ENCODE measurements around the gene WNK2. TPM values are rescaled to one million over a fixed set of nuclear protein-coding genes. Genes with fewer than 3 reads are reported as not detected.

WNK2 gene
- polyA plus RNA-seq, 2 of the 4 experiments (the other 2 are of a cell fraction), result 2.1 to 6.7 TPM

DNA sequence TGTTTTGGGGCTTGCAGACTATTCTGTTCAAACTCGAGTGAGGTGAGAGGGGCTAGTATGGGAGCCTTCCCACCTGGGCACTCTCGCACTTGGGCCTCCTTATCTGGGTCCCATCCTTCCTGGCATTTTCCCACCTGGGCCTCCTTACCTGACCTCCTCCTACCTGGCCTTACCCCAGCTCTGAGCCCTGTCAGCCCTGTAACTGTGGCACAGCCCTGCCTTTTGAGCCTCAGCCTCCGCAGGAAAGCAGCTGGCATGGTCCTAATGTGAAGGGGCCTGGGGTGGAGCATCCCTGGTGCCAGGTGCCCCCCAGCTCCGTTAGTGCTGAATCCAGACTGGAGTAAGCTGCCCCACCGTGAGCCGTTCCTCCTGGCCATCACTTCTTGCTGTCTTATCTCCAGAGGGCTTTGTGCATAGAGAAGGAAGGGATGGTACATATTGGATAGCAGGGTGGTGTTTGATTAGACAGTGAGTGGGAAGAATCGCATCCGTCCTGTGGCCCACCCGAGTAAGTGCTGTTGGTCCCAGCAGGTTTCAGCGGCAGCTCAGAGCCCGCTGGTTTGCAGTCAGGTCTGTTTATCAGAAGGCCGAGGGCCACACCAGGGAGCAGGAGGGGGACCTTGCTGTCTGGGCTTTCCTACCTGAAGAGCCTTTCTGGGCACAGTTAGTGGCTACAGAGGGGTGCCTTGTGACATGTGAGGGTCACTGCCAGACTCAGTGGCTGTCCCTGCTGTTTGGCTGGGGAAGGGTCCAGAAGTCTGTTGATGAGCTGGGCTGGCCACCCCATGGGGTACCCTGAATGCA, 76.5 kb downstream of the WNK2 start (continued):
- TF ChIP-seq, protein P1, sequence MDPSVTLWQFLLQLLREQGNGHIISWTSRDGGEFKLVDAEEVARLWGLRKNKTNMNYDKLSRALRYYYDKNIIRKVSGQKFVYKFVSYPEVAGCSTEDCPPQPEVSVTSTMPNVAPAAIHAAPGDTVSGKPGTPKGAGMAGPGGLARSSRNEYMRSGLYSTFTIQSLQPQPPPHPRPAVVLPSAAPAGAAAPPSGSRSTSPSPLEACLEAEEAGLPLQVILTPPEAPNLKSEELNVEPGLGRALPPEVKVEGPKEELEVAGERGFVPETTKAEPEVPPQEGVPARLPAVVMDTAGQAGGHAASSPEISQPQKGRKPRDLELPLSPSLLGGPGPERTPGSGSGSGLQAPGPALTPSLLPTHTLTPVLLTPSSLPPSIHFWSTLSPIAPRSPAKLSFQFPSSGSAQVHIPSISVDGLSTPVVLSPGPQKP (IDR thresholded peaks at IDR 0.05; ENCODE audit: low read depth, low read length), result no peak
- TF ChIP-seq, protein P2, sequence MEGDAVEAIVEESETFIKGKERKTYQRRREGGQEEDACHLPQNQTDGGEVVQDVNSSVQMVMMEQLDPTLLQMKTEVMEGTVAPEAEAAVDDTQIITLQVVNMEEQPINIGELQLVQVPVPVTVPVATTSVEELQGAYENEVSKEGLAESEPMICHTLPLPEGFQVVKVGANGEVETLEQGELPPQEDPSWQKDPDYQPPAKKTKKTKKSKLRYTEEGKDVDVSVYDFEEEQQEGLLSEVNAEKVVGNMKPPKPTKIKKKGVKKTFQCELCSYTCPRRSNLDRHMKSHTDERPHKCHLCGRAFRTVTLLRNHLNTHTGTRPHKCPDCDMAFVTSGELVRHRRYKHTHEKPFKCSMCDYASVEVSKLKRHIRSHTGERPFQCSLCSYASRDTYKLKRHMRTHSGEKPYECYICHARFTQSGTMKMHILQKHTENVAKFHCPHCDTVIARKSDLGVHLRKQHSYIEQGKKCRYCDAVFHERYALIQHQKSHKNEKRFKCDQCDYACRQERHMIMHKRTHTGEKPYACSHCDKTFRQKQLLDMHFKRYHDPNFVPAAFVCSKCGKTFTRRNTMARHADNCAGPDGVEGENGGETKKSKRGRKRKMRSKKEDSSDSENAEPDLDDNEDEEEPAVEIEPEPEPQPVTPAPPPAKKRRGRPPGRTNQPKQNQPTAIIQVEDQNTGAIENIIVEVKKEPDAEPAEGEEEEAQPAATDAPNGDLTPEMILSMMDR (IDR thresholded peaks at IDR 0.05), result no peak

DNA sequence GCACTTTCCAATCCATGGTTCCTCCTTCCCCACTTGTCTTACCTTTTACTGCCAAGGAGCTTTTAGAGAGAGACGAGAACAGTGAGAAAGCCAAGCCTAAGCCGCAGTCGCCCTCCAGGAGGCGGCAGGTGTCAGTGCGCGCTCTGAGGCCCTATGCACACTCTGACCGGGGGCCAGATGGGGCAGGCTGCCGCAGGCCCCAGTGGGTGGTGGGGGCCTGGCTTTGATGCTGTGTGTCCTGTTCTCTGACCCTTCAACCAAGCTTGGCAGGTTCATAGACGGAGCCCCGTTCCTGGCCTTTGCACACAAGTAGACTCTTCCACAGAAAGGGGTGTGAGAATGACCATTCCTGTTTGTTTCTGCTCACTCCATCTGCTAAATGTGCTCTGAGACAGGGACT, 77.3 kb downstream of the WNK2 start:
- no peak for TF ChIP-seq BHLHE40 (IDR thresholded peaks at IDR 0.05; ENCODE audit: low read depth, low read length)
- 0 out of 5 replicates have a peak, but pooled peaks of 1 of the 2 experiments have one; percentile 11 for TF ChIP-seq RAD21 (conservative IDR thresholded peaks at IDR 0.05 in 1 of 2, IDR thresholded peaks at IDR 0.05 in 1 of 2)
- Histone ChIP-seq H3K4me2 (no peak overlapping the region), H3K9me3 (no peaks in the 10 kb centered on the region), H3K4me3 (no peak overlapping the region), H3K4me1 (no peaks in the 10 kb centered on the region), H3K27ac (no peak overlapping the region)
- ATAC-seq (peak in 1 of 2 experiments; percentile 43; a peak in 2 of 6 replicates), DNase-seq (ENCODE audit: low read depth in 1 of 2, low spot score in 1 of 2) (no peak), FAIRE-seq (no peak)
- POLR2A ChIA-PET, result no interaction called here
- WGBS (ENCODE audit: missing lambda C conversion rate), result 83% methylated on average over 10 of the region's 10 CpGs
- CTCF ChIA-PET, result interaction anchor here (0.6 to 1.5 kb wide), 6 partner anchors 8 to 258 kb away, joined by 3 read pairs; no protein-coding TSS in a partner anchor

DNA sequence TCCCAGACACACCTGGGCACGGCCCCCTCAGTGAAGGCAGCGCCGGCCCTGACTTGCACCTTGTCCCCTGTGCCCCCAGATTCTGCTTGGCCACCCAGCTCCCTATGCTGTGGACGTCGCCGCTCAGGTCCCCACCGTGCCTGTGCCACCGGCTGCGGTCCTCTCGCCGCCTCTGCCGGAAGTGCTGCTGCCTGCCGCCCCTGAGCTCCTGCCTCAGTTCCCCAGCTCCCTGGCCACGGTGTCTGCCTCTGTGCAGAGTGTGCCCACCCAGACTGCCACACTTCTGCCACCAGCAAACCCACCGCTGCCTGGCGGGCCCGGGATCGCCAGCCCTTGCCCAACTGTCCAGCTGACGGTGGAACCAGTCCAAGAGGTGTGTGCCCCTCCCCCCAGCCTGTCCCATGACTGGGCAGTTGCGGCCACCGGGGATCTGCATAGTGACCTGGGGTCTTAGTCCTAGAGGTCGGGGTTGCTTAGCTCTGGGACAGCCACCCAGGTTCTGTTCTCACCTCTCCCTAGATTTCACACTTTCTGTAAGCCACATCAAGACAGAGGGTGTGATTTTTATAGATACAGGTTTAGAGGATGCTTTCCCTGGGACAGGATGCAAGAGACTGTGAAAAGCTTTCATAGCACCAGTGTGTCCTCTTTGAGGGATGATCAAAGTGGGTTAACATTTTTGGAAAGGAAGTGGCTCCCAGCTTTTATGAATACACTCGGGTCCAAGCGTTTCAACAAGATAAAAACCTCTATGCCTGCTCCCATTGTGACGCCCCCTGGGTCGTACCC, 78.0 kb downstream of the WNK2 start:
- TF ChIP-seq NPAS2 (CRISPR knock-in tag; IDR thresholded peaks at IDR 0.05; ENCODE audit: borderline replicate concordance) (no peak), CBX2 (IDR thresholded peaks at IDR 0.05; ENCODE audit: borderline replicate concordance, low read depth) (no peak), JUN (IDR thresholded peaks at IDR 0.05) (no peak), NFE2L2 (conservative IDR thresholded peaks at IDR 0.05; ENCODE audit: low read length) (no peak), GATA3 (IDR thresholded peaks at IDR 0.05; ENCODE audit: borderline replicate concordance) (no peak)
- no peak overlapping the region for H3K27ac ChIP-seq
- ChIA-PET CTCF (interaction anchor here (0.7 to 1.5 kb wide), 4 partner anchors 8 to 259 kb away, joined by 3 read pairs; no protein-coding TSS in a partner anchor), POLR2A (no interaction called here)
- no peaks in the 10 kb centered on the region for H3K4me1 ChIP-seq
- no peak overlapping the region for H3K4me3 ChIP-seq
- no peaks in the 10 kb centered on the region for H3K9me3 ChIP-seq
- DNase-seq (ENCODE audit: low read depth in 1 of 2, low spot score in 1 of 2) (no peak), ATAC-seq (no peak), FAIRE-seq (no peak)
- 94% methylated on average over 15 of the region's 26 CpGs for WGBS (ENCODE audit: missing lambda C conversion rate)
- H3K4me2 ChIP-seq, result no peak overlapping the region

DNA sequence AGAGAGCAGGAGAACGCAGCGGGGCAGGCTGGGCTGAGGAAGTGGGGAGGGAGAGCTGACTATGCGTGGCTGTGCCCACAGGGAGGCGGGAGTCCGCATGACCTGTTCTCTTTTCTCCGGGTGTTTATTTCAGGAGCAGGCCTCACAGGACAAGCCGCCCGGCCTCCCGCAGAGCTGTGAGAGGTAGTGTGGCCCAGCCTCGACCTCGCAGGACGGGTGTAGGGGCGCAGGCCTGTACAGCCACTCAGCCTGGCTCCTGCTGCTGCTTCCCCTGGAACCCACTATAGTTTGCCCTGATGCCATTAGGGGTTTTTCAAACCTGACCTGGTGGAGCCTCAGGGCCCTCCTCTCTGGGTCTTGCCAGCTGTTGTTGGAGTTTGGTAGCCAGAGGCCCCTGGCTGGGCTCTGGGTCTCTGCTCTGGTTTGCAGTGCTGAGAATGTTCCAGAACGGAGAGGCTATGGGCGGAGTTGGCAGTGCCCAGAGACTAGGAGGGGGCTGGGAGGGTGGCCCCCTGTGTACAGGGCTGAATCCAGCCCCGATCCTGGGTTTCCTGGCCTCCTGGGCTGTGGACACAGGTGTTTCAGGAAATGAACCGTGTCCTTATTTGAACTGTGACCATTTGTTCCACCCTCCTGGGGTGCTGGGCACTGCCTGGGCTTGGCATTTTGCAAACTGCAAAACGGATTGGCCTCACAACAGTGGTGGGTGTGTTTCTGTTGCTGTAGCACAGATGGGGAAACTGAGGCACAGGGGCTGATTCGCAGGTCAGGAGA, 78.8 kb downstream of the WNK2 start:
- no peak for FAIRE-seq
- TF ChIP-seq HOXB13 (CRISPR knock-in tag; IDR thresholded peaks at IDR 0.05; ENCODE audit: low read depth) (no peak), NFE2L2 (conservative IDR thresholded peaks at IDR 0.05; ENCODE audit: low read length) (no peak), ZC3H11A (IDR thresholded peaks at IDR 0.05) (no peak), JUN (IDR thresholded peaks at IDR 0.05) (no peak), FOXS1 (CRISPR knock-in tag; IDR thresholded peaks at IDR 0.05) (no peak), EHMT2 (IDR thresholded peaks at IDR 0.05; ENCODE audit: low read depth) (no peak), EHF (CRISPR knock-in tag; IDR thresholded peaks at IDR 0.05) (no peak), NPAS2 (CRISPR knock-in tag; IDR thresholded peaks at IDR 0.05; ENCODE audit: borderline replicate concordance) (no peak), EP300 (IDR thresholded peaks at IDR 0.05) (no peak), ZNF302 (CRISPR knock-in tag; IDR thresholded peaks at IDR 0.05) (no peak), FOSB (CRISPR knock-in tag; IDR thresholded peaks at IDR 0.05) (no peak), MAFK (IDR thresholded peaks at IDR 0.05; ENCODE audit: partially characterized antibody) (no peak), TFCP2L1 (CRISPR knock-in tag; IDR thresholded peaks at IDR 0.05) (no peak)
- TF ChIP-seq, protein P3, sequence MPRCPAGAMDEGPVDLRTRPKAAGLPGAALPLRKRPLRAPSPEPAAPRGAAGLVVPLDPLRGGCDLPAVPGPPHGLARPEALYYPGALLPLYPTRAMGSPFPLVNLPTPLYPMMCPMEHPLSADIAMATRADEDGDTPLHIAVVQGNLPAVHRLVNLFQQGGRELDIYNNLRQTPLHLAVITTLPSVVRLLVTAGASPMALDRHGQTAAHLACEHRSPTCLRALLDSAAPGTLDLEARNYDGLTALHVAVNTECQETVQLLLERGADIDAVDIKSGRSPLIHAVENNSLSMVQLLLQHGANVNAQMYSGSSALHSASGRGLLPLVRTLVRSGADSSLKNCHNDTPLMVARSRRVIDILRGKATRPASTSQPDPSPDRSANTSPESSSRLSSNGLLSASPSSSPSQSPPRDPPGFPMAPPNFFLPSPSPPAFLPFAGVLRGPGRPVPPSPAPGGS (IDR thresholded peaks at IDR 0.05), result no peak
- TF ChIP-seq, protein P4, sequence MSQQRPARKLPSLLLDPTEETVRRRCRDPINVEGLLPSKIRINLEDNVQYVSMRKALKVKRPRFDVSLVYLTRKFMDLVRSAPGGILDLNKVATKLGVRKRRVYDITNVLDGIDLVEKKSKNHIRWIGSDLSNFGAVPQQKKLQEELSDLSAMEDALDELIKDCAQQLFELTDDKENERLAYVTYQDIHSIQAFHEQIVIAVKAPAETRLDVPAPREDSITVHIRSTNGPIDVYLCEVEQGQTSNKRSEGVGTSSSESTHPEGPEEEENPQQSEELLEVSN (IDR thresholded peaks at IDR 0.05; ENCODE audit: borderline replicate concordance, low read depth), result no peak
- Histone ChIP-seq H3K4me3 (no peak overlapping the region), H3K4me2 (no peak overlapping the region), H3K27ac (no peak overlapping the region), H3K9me3 (no peaks in the 10 kb centered on the region), H3K4me1 (no peaks in the 10 kb centered on the region)
- POLR2A ChIA-PET, result no interaction called here
- ATAC-seq, result no peak
- WGBS (ENCODE audit: missing lambda C conversion rate), result 85% methylated on average over 11 of the region's 19 CpGs
- CTCF ChIA-PET, result no interaction called here
- no peak for DNase-seq (ENCODE audit: low read depth in 1 of 2, low spot score in 1 of 2)
